ENCODE data around the gene HTRA3.

Gene HTRA3

GRCh38 chr4:8235686-8236085 is 33.9 kb upstream of the HTRA3 start:
- DNase-seq (ENCODE audit: low read depth, low spot score): no peak
- Histone ChIP-seq H3K9me3 (ENCODE audit: insufficient read depth, low read length) (no peaks in the 10 kb centered on the region), H3K4me3 (ENCODE audit: insufficient read length, low read depth) (no peak overlapping the region), H3K27me3 (ENCODE audit: insufficient read depth, insufficient read length) (peaks cover 3% of the 10 kb centered on the region), H3K4me1 (ENCODE audit: insufficient read depth, insufficient read length) (peaks cover 9% of the 10 kb centered on the region), H3K9ac (ENCODE audit: insufficient read length, low read depth) (no peak overlapping the region), H3K36me3 (ENCODE audit: insufficient read depth, insufficient read length, low read length) (no peaks in the 10 kb centered on the region)
- no peak for TF ChIP-seq YY1 (IDR thresholded peaks at IDR 0.05; ENCODE audit: insufficient read depth, insufficient read length)
- TF ChIP-seq ZNF274 (IDR thresholded peaks at IDR 0.05; ENCODE audit: low read depth, low read length): no peak
- no peak for TF ChIP-seq SUZ12 (IDR thresholded peaks at IDR 0.05; ENCODE audit: extremely low read depth, insufficient read depth, insufficient read length)

GRCh38 chr4:8236106-8236919 is 33.2 kb upstream of the HTRA3 start:
- H3K27me3 ChIP-seq (ENCODE audit: insufficient read depth, insufficient read length): peaks cover 3% of the 10 kb centered on the region
- no peaks in the 10 kb centered on the region for H3K9me3 ChIP-seq (ENCODE audit: insufficient read depth, low read length)
- DNase-seq (ENCODE audit: low read depth, low spot score): no peak
- no peaks in the 10 kb centered on the region for H3K36me3 ChIP-seq (ENCODE audit: insufficient read depth, insufficient read length, low read length)
- peaks cover 9% of the 10 kb centered on the region for H3K4me1 ChIP-seq (ENCODE audit: insufficient read depth, insufficient read length)
- no peak overlapping the region for H3K9ac ChIP-seq (ENCODE audit: insufficient read length, low read depth)
- TF ChIP-seq SUZ12 (IDR thresholded peaks at IDR 0.05; ENCODE audit: extremely low read depth, insufficient read depth, insufficient read length) (no peak), YY1 (IDR thresholded peaks at IDR 0.05; ENCODE audit: insufficient read depth, insufficient read length) (no peak), ZNF274 (IDR thresholded peaks at IDR 0.05; ENCODE audit: low read depth, low read length) (no peak)
- H3K4me3 ChIP-seq (ENCODE audit: insufficient read length, low read depth): no peak overlapping the region

GRCh38 chr4:8236920-8237195 is 32.7 kb upstream of the HTRA3 start:
- Histone ChIP-seq H3K36me3 (ENCODE audit: insufficient read depth, insufficient read length, low read length) (no peaks in the 10 kb centered on the region), H3K9me3 (ENCODE audit: insufficient read depth, low read length) (no peaks in the 10 kb centered on the region), H3K4me1 (ENCODE audit: insufficient read depth, insufficient read length) (peaks cover 9% of the 10 kb centered on the region), H3K4me3 (ENCODE audit: insufficient read length, low read depth) (no peak overlapping the region), H3K27me3 (ENCODE audit: insufficient read depth, insufficient read length) (peaks cover 3% of the 10 kb centered on the region), H3K9ac (ENCODE audit: insufficient read length, low read depth) (no peak overlapping the region)
- no peak for TF ChIP-seq YY1 (IDR thresholded peaks at IDR 0.05; ENCODE audit: insufficient read depth, insufficient read length)
- TF ChIP-seq SUZ12 (IDR thresholded peaks at IDR 0.05; ENCODE audit: extremely low read depth, insufficient read depth, insufficient read length): no peak
- no peak for TF ChIP-seq ZNF274 (IDR thresholded peaks at IDR 0.05; ENCODE audit: low read depth, low read length)
- DNase-seq (ENCODE audit: low read depth, low spot score): no peak

- DNase-seq (ENCODE audit: low read depth, low spot score): no peak
- TF ChIP-seq ZNF274 (IDR thresholded peaks at IDR 0.05; ENCODE audit: low read depth, low read length) (no peak), SUZ12 (IDR thresholded peaks at IDR 0.05; ENCODE audit: extremely low read depth, insufficient read depth, insufficient read length) (no peak), YY1 (IDR thresholded peaks at IDR 0.05; ENCODE audit: insufficient read depth, insufficient read length) (no peak)
- H3K9me3 ChIP-seq (ENCODE audit: insufficient read depth, low read length): no peaks in the 10 kb centered on the region
- H3K4me3 ChIP-seq (ENCODE audit: insufficient read length, low read depth): no peak overlapping the region
- H3K27me3 ChIP-seq (ENCODE audit: insufficient read depth, insufficient read length): peaks cover 3% of the 10 kb centered on the region
- H3K4me1 ChIP-seq (ENCODE audit: insufficient read depth, insufficient read length): peaks cover 13% of the 10 kb centered on the region
- no peak overlapping the region for H3K9ac ChIP-seq (ENCODE audit: insufficient read length, low read depth)
- no peaks in the 10 kb centered on the region for H3K36me3 ChIP-seq (ENCODE audit: insufficient read depth, insufficient read length, low read length)
Measured at GRCh38 chr4:8237256-8237989, 32.1 kb upstream of the HTRA3 start.

- H3K4me1 ChIP-seq (ENCODE audit: insufficient read depth, insufficient read length): peaks cover 16% of the 10 kb centered on the region
- TF ChIP-seq SUZ12 (IDR thresholded peaks at IDR 0.05; ENCODE audit: extremely low read depth, insufficient read depth, insufficient read length) (no peak), ZNF274 (IDR thresholded peaks at IDR 0.05; ENCODE audit: low read depth, low read length) (no peak), YY1 (IDR thresholded peaks at IDR 0.05; ENCODE audit: insufficient read depth, insufficient read length) (no peak)
- DNase-seq (ENCODE audit: low read depth, low spot score): no peak
Measured at GRCh38 chr4:8238036-8238511, 31.5 kb upstream of the HTRA3 start.

GRCh38 chr4:8238515-8239053 is 31.0 kb upstream of the HTRA3 start:
- no peaks in the 10 kb centered on the region for H3K36me3 ChIP-seq (ENCODE audit: insufficient read depth, insufficient read length, low read length)
- TF ChIP-seq ZNF274 (IDR thresholded peaks at IDR 0.05; ENCODE audit: low read depth, low read length) (no peak), YY1 (IDR thresholded peaks at IDR 0.05; ENCODE audit: insufficient read depth, insufficient read length) (no peak), SUZ12 (IDR thresholded peaks at IDR 0.05; ENCODE audit: extremely low read depth, insufficient read depth, insufficient read length) (no peak)
- H3K9ac ChIP-seq (ENCODE audit: insufficient read length, low read depth): peak overlapping the region; percentile 51
- H3K27me3 ChIP-seq (ENCODE audit: insufficient read depth, insufficient read length): peaks cover 3% of the 10 kb centered on the region
- DNase-seq (ENCODE audit: low read depth, low spot score): no peak
- no peaks in the 10 kb centered on the region for H3K9me3 ChIP-seq (ENCODE audit: insufficient read depth, low read length)
- H3K4me1 ChIP-seq (ENCODE audit: insufficient read depth, insufficient read length): peaks cover 16% of the 10 kb centered on the region
- no peak overlapping the region for H3K4me3 ChIP-seq (ENCODE audit: insufficient read length, low read depth)

More at GRCh38 chr4:8238036-8238511, 31.5 kb upstream of the HTRA3 start:
- Histone ChIP-seq H3K9me3 (ENCODE audit: insufficient read depth, low read length) (no peaks in the 10 kb centered on the region), H3K36me3 (ENCODE audit: insufficient read depth, insufficient read length, low read length) (no peaks in the 10 kb centered on the region), H3K9ac (ENCODE audit: insufficient read length, low read depth) (no peak overlapping the region), H3K4me3 (ENCODE audit: insufficient read length, low read depth) (no peak overlapping the region), H3K27me3 (ENCODE audit: insufficient read depth, insufficient read length) (peaks cover 3% of the 10 kb centered on the region)

GRCh38 chr4:8239226-8239625 is 30.3 kb upstream of the HTRA3 start:
- H3K9me3 ChIP-seq (ENCODE audit: insufficient read depth, low read length): no peaks in the 10 kb centered on the region
- TF ChIP-seq SUZ12 (IDR thresholded peaks at IDR 0.05; ENCODE audit: extremely low read depth, insufficient read depth, insufficient read length) (no peak), YY1 (IDR thresholded peaks at IDR 0.05; ENCODE audit: insufficient read depth, insufficient read length) (no peak), ZNF274 (IDR thresholded peaks at IDR 0.05; ENCODE audit: low read depth, low read length) (no peak)
- H3K4me3 ChIP-seq (ENCODE audit: insufficient read length, low read depth): no peak overlapping the region
- H3K9ac ChIP-seq (ENCODE audit: insufficient read length, low read depth): no peak overlapping the region
- no peaks in the 10 kb centered on the region for H3K36me3 ChIP-seq (ENCODE audit: insufficient read depth, insufficient read length, low read length)
- peaks cover 16% of the 10 kb centered on the region for H3K4me1 ChIP-seq (ENCODE audit: insufficient read depth, insufficient read length)
- peaks cover 3% of the 10 kb centered on the region for H3K27me3 ChIP-seq (ENCODE audit: insufficient read depth, insufficient read length)
- DNase-seq (ENCODE audit: low read depth, low spot score): no peak

Data from NT2/D1 (cell line).